ENCODE data around the gene MICAL3.

DNA sequence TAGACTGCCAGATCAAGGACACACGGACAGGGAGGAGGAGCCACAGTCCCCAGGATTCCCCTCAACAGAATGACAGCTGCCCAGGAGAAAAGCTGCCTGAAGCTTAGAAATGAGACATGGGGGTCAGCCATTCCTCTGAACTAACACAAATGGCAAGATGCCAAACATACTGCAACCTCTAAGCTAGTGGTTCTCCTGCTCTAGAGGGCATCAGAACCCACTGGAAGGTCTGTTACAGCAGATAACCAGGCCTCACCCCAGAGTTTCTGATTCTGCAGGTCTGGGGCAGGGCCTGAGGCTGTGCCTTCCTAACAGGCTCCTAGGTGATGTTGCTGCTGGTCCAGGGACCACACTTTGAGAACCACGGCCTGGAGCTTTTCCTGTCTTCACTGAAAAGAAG, 221.5 kb downstream of the MICAL3 start:
- TF ChIP-seq, protein P1, sequence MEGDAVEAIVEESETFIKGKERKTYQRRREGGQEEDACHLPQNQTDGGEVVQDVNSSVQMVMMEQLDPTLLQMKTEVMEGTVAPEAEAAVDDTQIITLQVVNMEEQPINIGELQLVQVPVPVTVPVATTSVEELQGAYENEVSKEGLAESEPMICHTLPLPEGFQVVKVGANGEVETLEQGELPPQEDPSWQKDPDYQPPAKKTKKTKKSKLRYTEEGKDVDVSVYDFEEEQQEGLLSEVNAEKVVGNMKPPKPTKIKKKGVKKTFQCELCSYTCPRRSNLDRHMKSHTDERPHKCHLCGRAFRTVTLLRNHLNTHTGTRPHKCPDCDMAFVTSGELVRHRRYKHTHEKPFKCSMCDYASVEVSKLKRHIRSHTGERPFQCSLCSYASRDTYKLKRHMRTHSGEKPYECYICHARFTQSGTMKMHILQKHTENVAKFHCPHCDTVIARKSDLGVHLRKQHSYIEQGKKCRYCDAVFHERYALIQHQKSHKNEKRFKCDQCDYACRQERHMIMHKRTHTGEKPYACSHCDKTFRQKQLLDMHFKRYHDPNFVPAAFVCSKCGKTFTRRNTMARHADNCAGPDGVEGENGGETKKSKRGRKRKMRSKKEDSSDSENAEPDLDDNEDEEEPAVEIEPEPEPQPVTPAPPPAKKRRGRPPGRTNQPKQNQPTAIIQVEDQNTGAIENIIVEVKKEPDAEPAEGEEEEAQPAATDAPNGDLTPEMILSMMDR (IDR thresholded peaks at IDR 0.05): no peak
- TF ChIP-seq ZFX (IDR thresholded peaks at IDR 0.05; ENCODE audit: borderline replicate concordance): no peak
